HepG2 (cell line): ENCODE data around the gene ADAMTS12. TPM values are rescaled to one million over a fixed set of nuclear protein-coding genes. Genes with fewer than 3 reads are reported as not detected.

Experiments used
- ATAC-seq: fragments of 200-7000 bp; cut with Tn5 transposase; 3 replicates; pipeline ENCODE4 v1.9.1; 2020; ENCODE audit warnings: mild to moderate bottlenecking, moderate library complexity
- BruUV-seq: library from RNA; stranded (reverse); fragments of 400-500 nt; replicated peaks from 2 replicates; lab custom pipeline; 2021; lab: Mats Ljungman, UMichigan
- CTCF ChIA-PET: fragments of 300-600 bp; formaldehyde crosslinking; extraction: SDS; loops from one replicate; lab custom pipeline; 2021; ENCODE audit warnings: low total read pairs, inconsistent platforms, low intra/inter-chr PET ratio; lab: Yijun Ruan, JAX
- POLR2A ChIA-PET: fragments of 350-600 bp; sonication (Branson Sonifier 250); formaldehyde crosslinking; loops from one replicate; lab custom pipeline; 2020; ENCODE audit warnings: antibody characterized with exemption, inconsistent platforms; lab: Yijun Ruan, JAX
- DNase-seq: peaks from one replicate; pipeline ENCODE4 v3.0.0-alpha.2; 2015; ENCODE audit warnings: low spot score
- FAIRE-seq: peaks from 3 replicates; lab custom pipeline; 2011; peaks lifted over from hg19 to GRCh38; lab: Jason Lieb, UNC
- H2AFZ ChIP-seq: one replicate; pipeline ENCODE4 v1.6.1; 2011; ENCODE audit warnings: low read length, inconsistent platforms
- H3K27ac ChIP-seq: fragments of 300-600 bp; 3 replicates; pipeline ENCODE4 v1.8.0; 2011; ENCODE audit warnings: mixed run types, mild to moderate bottlenecking, mixed read lengths, low read length, inconsistent platforms; ENCODE audit not compliant: insufficient read depth; ENCODE audit errors: extremely low read length
- H3K27me3 ChIP-seq, 2 experiments: fragments of 200-600 bp in 1 of 2; 2 replicates in 1 of 2; 3 replicates in 1 of 2; pipeline versions ENCODE4 v1.6.0 to v1.8.0; 2011; ENCODE audit warnings: low read length in 2 of 2, mild to moderate bottlenecking in 2 of 2, moderate library complexity in 2 of 2, inconsistent platforms in 1 of 2; ENCODE audit not compliant: insufficient read depth in 2 of 2, control insufficient read depth in 1 of 2
- H3K36me3 ChIP-seq, 2 experiments: fragments of 200-600 bp in 1 of 2; replicated peaks in 1 of 2; 2 replicates in 1 of 2; 3 replicates in 1 of 2; pipeline versions ENCODE4 v1.5.1 to v1.8.0; 2011; ENCODE audit warnings: low read length in 2 of 2, inconsistent platforms in 1 of 2; ENCODE audit not compliant: insufficient read depth in 2 of 2, control insufficient read depth in 1 of 2
- H3K4me1 ChIP-seq: 2 replicates; pipeline ENCODE4 v1.5.1; 2012; ENCODE audit warnings: low read length, inconsistent platforms; ENCODE audit not compliant: insufficient read depth
- H3K4me2 ChIP-seq: 2 replicates; pipeline ENCODE4 v1.6.0; 2011; ENCODE audit warnings: low read depth, low read length, inconsistent platforms
- H3K4me3 ChIP-seq, 3 experiments: fragments of 200-600 bp in 1 of 3; sonication (generic), shearing (Covaris generic) in 1 of 3; replicated peaks in 1 of 3; 2 replicates each; pipeline ENCODE4 v1.5.1; 2011 to 2016; ENCODE audit warnings: low read length in 3 of 3, inconsistent platforms in 2 of 3, low read depth in 2 of 3, mild to moderate bottlenecking in 2 of 3, control low read depth in 1 of 3, mixed read lengths in 1 of 3; ENCODE audit not compliant: insufficient read depth in 1 of 3
- H3K79me2 ChIP-seq: one replicate; pipeline ENCODE4 v1.6.1; 2011; ENCODE audit warnings: low read length, inconsistent platforms; ENCODE audit not compliant: insufficient read depth
- H3K9ac ChIP-seq: 2 replicates; pipeline ENCODE4 v1.6.0; 2011; ENCODE audit warnings: mild to moderate bottlenecking, low read depth, low read length, inconsistent platforms; ENCODE audit not compliant: insufficient read depth
- H3K9me3 ChIP-seq: 2 replicates; pipeline ENCODE4 v1.5.1; 2012; ENCODE audit warnings: mild to moderate bottlenecking, low read length
- H4K20me1 ChIP-seq: 2 replicates; pipeline ENCODE4 v1.6.0; 2011; ENCODE audit warnings: inconsistent platforms, mild to moderate bottlenecking, low read length, moderate library complexity; ENCODE audit not compliant: insufficient read depth
- CC2D1A ChIP-seq: sonication (generic); formaldehyde crosslinking; IDR thresholded peaks from 2 replicates; pipeline ENCODE4 v1.8.1; 2023; ENCODE audit warnings: mild to moderate bottlenecking, missing genetic modification reagents
- RBAK ChIP-seq: sonication (generic); formaldehyde crosslinking; IDR thresholded peaks from 2 replicates; pipeline ENCODE4 v1.5.1; 2020; ENCODE audit warnings: mild to moderate bottlenecking, missing genetic modification reagents
- RORA ChIP-seq: sonication (generic); formaldehyde crosslinking; IDR thresholded peaks from 2 replicates; pipeline ENCODE4 v1.5.0; 2020; ENCODE audit warnings: mild to moderate bottlenecking, missing genetic modification reagents, moderate library complexity
- ZFP37 ChIP-seq: sonication (generic); formaldehyde crosslinking; IDR thresholded peaks from 2 replicates; pipeline ENCODE4 v1.4.0; 2020; ENCODE audit warnings: missing genetic modification reagents, borderline replicate concordance
- ZNF224 ChIP-seq: sonication (generic); formaldehyde crosslinking; IDR thresholded peaks from 2 replicates; pipeline ENCODE4 v1.5.0; 2020; ENCODE audit warnings: mild to moderate bottlenecking, missing genetic modification reagents
- ZNF34 ChIP-seq: sonication (generic); formaldehyde crosslinking; IDR thresholded peaks from 2 replicates; pipeline ENCODE4 v1.4.0; 2020; ENCODE audit warnings: mild to moderate bottlenecking, missing genetic modification reagents, borderline replicate concordance
- WGBS: methylation state at CpG from one replicate; pipeline ENCODE4 v1.1.6; 2017; ENCODE audit warnings: low lambda C conversion rate; 5-methylcytosine and 5-hydroxymethylcytosine counted together
- in situ Hi-C: cut with HindIII; loops from 2 replicates; pipeline ENCODE4 v1.10.0; 2017; ENCODE audit warnings: low pct_unique_long_range_greater_than_20kb; ENCODE audit not compliant: extremely low pct_ligation_motif_present
- intact Hi-C: fragments of 100-400 bp; cut with micrococcal nuclease; formaldehyde crosslinking; loops from one replicate; pipeline ENCODE4 v1.10.0; 2022; ENCODE audit not compliant: unreplicated experiment
- polyA plus RNA-seq, 8 experiments: library from polyadenylated mRNA; depleted of rRNA in 3 of 8; stranded (reverse) in 7 of 8; unstranded in 1 of 8; fragments of >200 nt; fragmentation: Illumina TruSeq in 4 of 8; extraction: Trizol in 4 of 8; gene quantifications; 2 replicates each; pipeline versions ENCODE4 v1.2.1 to v1.2.3, GENCODE V29; 2011 to 2016; ENCODE audit warnings: low read depth in 4 of 8, missing spikeins in 1 of 8, mixed read lengths in 1 of 8; ENCODE audit not compliant: insufficient read depth in 1 of 8
- total RNA-seq, 5 experiments: library from RNA; depleted of rRNA; stranded (reverse); fragments of >200 nt; fragmentation: Illumina TruSeq; extraction: Trizol; gene quantifications; 2 replicates each; pipeline ENCODE4 v1.2.3, GENCODE V29; 2016; ENCODE audit warnings: low read depth in 1 of 5

Gene ADAMTS12
- total and polyA plus RNA-seq, 2 of the 13 experiments (the other 11 are each of a cell fraction or from before 2014, with no cell fraction given) = 0.03 TPM; not detected in 1

DNA sequence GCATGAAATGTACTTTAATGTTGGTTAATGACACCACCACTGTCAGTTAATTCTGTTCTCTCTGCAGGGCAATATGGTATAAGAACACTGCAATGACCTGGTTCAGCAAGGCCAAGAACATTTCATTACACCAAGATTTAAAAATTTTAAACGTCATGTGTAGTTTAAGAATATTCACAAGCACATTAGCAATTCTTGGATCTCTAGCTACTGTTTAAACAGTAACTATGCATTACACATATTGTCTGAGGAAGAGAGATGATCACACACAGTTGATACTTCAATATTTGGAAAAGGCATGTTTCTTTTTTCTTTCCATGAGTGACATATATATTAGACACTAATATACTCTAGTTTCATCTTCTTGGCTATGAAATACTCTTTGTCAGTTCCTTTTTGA, 143.0 kb downstream of the ADAMTS12 start:
- Histone ChIP-seq H3K36me3 (no peaks in the 10 kb centered on the region), H3K4me3 (no peak overlapping the region), H3K79me2 (no peaks in the 10 kb centered on the region), H3K9me3 (no peaks in the 10 kb centered on the region), H3K27me3 (no peaks in the 10 kb centered on the region; a peak in 1 of 5 replicates), H4K20me1 (no peaks in the 10 kb centered on the region), H3K4me2 (no peak overlapping the region), H3K4me1 (no peaks in the 10 kb centered on the region), H2AFZ (no peak overlapping the region), H3K27ac (no peak overlapping the region), H3K9ac (no peak overlapping the region)
- no TSS peak for BruUV-seq
- FAIRE-seq (no peak), DNase-seq (no peak), ATAC-seq (no peak)
- ChIA-PET POLR2A (no interaction called here), CTCF (no interaction called here)
- intact Hi-C loops = no loop called here
- 0% methylated on average over 1 of the region's 1 CpG for WGBS
- in situ Hi-C loops = no loop called here
- TF ChIP-seq ZFP37 (CRISPR knock-in tag) (no peak), ZNF34 (CRISPR knock-in tag) (no peak)

DNA sequence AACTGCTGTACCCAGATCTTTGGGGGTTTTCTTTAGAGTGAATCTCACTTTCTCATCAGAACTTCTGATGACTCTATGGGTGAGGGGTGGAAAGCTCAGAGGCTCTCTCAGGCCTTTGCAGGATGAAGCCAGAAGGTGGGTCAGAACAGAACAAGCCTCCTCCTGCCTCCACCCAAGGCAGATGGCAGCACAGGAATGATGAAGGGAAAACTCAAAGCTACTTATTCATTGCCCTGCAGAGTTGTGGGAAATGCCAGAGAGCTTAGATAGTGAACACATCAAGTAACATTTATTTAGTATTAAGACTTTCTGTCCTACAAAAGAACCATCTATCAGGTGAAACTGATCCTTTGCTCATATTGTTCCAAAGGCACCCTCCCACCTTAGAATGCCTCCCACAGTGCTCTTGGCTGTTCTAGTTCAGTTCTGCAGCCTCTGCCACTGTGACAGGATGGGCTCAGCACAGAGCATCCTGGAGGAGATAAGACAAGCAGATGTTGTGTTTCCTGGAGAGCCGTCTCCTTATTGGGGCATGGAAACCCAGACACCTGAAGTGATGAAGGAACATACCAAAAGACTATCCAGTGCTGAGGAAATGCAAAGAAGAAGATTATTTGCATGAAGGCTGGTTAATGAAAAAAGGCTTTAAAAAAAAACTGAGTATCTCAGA, 146.6 kb downstream of the ADAMTS12 start:
- FAIRE-seq (no peak), DNase-seq (no peak), ATAC-seq (no peak)
- no peak overlapping the region for H3K4me2 ChIP-seq
- H3K9ac ChIP-seq = no peak overlapping the region
- H3K4me1 ChIP-seq = no peaks in the 10 kb centered on the region
- intact Hi-C loops (no loop called here), in situ Hi-C loops (no loop called here)
- CTCF ChIA-PET = no interaction called here
- no TSS peak for BruUV-seq
- no peak overlapping the region for H3K27ac ChIP-seq
- no peaks in the 10 kb centered on the region; a peak in 1 of 5 replicates for H3K27me3 ChIP-seq
- H3K9me3 ChIP-seq = no peaks in the 10 kb centered on the region
- H3K4me3 ChIP-seq = no peak overlapping the region
- no peaks in the 10 kb centered on the region for H3K79me2 ChIP-seq
- POLR2A ChIA-PET = no interaction called here
- no peak overlapping the region for H2AFZ ChIP-seq
- 0% methylated on average over 1 of the region's 1 CpG for WGBS
- no peaks in the 10 kb centered on the region for H4K20me1 ChIP-seq
- no peak for TF ChIP-seq CC2D1A (CRISPR knock-in tag)
- TF ChIP-seq RBAK (CRISPR knock-in tag) = no peak
- no peak for TF ChIP-seq ZNF224 (CRISPR knock-in tag)
- TF ChIP-seq RORA (CRISPR knock-in tag) = no peak
- no peaks in the 10 kb centered on the region for H3K36me3 ChIP-seq
